ENCODE measurements around the gene OIP5.
A peak's percentile ranks its signal among the peaks of the same experiment; 100 is the strongest.
"Not testable (repeated sequence)": the region's sequence is repeated elsewhere in the genome, so short reads cannot be mapped to it uniquely, and the experiment has no call there.

OIP5 gene

GRCh38 chr15:41283653-41284426, 48.6 kb downstream of the OIP5 start:
- DNase-seq, result peak; percentile 94 to 97 (median 95)
- Histone ChIP-seq H3K36me3 (ENCODE audit: control insufficient read depth, insufficient read depth, low read length) (peaks cover 29% of the 10 kb centered on the region), H3K27me3 (replicated peaks; ENCODE audit: control insufficient read depth, insufficient read depth, low read length, poor library complexity, severe bottlenecking) (no peaks in the 10 kb centered on the region), H3K4me1 (ENCODE audit: control insufficient read depth, insufficient read depth, low read length, poor library complexity, severe bottlenecking) (peaks cover 13% of the 10 kb centered on the region), H3K4me3 (ENCODE audit: insufficient read depth, low read depth, low read length, poor library complexity, severe bottlenecking) (peak overlapping the region; percentile 82), H3K27ac (ENCODE audit: insufficient read depth, low read length, poor library complexity, severe bottlenecking) (peak overlapping the region; percentile 87), H3K9me3 (ENCODE audit: control insufficient read depth, low read length) (no peaks in the 10 kb centered on the region)

- not testable (repeated sequence) for DNase-seq; H3K9me3 ChIP-seq (ENCODE audit: control insufficient read depth, low read length); H3K27me3 ChIP-seq (replicated peaks; ENCODE audit: control insufficient read depth, insufficient read depth, low read length, poor library complexity, severe bottlenecking)
- Histone ChIP-seq H3K36me3 (ENCODE audit: control insufficient read depth, insufficient read depth, low read length) (peaks cover 21% of the 10 kb centered on the region), H3K4me1 (ENCODE audit: control insufficient read depth, insufficient read depth, low read length, poor library complexity, severe bottlenecking) (peaks cover 13% of the 10 kb centered on the region), H3K4me3 (ENCODE audit: insufficient read depth, low read depth, low read length, poor library complexity, severe bottlenecking) (peak overlapping the region; percentile 82), H3K27ac (ENCODE audit: insufficient read depth, low read length, poor library complexity, severe bottlenecking) (peak overlapping the region; percentile 87)
These were observed 49.3 kb downstream of the OIP5 start for GRCh38 chr15:41282980-41283652.

GRCh38 chr15:41282436-41282835, 50.0 kb downstream of the OIP5 start:
- H3K36me3 ChIP-seq (ENCODE audit: control insufficient read depth, insufficient read depth, low read length), result peaks cover 18% of the 10 kb centered on the region

GRCh38 chr15:41281236-41281635, 51.2 kb downstream of the OIP5 start:
- Histone ChIP-seq H3K4me3 (ENCODE audit: insufficient read depth, low read depth, low read length, poor library complexity, severe bottlenecking) (no peak overlapping the region), H3K4me1 (ENCODE audit: control insufficient read depth, insufficient read depth, low read length, poor library complexity, severe bottlenecking) (peaks cover 13% of the 10 kb centered on the region), H3K27me3 (replicated peaks; ENCODE audit: control insufficient read depth, insufficient read depth, low read length, poor library complexity, severe bottlenecking) (no peaks in the 10 kb centered on the region), H3K9me3 (ENCODE audit: control insufficient read depth, low read length) (no peaks in the 10 kb centered on the region), H3K27ac (ENCODE audit: insufficient read depth, low read length, poor library complexity, severe bottlenecking) (no peak overlapping the region), H3K36me3 (ENCODE audit: control insufficient read depth, insufficient read depth, low read length) (peaks cover 6% of the 10 kb centered on the region)
- no peak for DNase-seq

More at GRCh38 chr15:41282436-41282835, 50.0 kb downstream of the OIP5 start:
- H3K27me3 ChIP-seq (replicated peaks; ENCODE audit: control insufficient read depth, insufficient read depth, low read length, poor library complexity, severe bottlenecking); H3K4me3 ChIP-seq (ENCODE audit: insufficient read depth, low read depth, low read length, poor library complexity, severe bottlenecking); H3K27ac ChIP-seq (ENCODE audit: insufficient read depth, low read length, poor library complexity, severe bottlenecking); DNase-seq; H3K9me3 ChIP-seq (ENCODE audit: control insufficient read depth, low read length): not testable (repeated sequence)
- H3K4me1 ChIP-seq (ENCODE audit: control insufficient read depth, insufficient read depth, low read length, poor library complexity, severe bottlenecking), result peaks cover 13% of the 10 kb centered on the region

- H3K4me1 ChIP-seq (ENCODE audit: control insufficient read depth, insufficient read depth, low read length, poor library complexity, severe bottlenecking), result peaks cover 4% of the 10 kb centered on the region
- H3K27me3 ChIP-seq (replicated peaks; ENCODE audit: control insufficient read depth, insufficient read depth, low read length, poor library complexity, severe bottlenecking), result no peaks in the 10 kb centered on the region
- H3K27ac ChIP-seq (ENCODE audit: insufficient read depth, low read length, poor library complexity, severe bottlenecking), result no peak overlapping the region
- H3K4me3 ChIP-seq (ENCODE audit: insufficient read depth, low read depth, low read length, poor library complexity, severe bottlenecking), result no peak overlapping the region
- peaks cover 5% of the 10 kb centered on the region for H3K36me3 ChIP-seq (ENCODE audit: control insufficient read depth, insufficient read depth, low read length)
- DNase-seq, result no peak
- no peaks in the 10 kb centered on the region for H3K9me3 ChIP-seq (ENCODE audit: control insufficient read depth, low read length)
These were observed 52.7 kb downstream of the OIP5 start for GRCh38 chr15:41279535-41280283.

- no peak overlapping the region for H3K27ac ChIP-seq (ENCODE audit: insufficient read depth, low read length, poor library complexity, severe bottlenecking)
- H3K36me3 ChIP-seq (ENCODE audit: control insufficient read depth, insufficient read depth, low read length), result peaks cover 5% of the 10 kb centered on the region
- H3K9me3 ChIP-seq (ENCODE audit: control insufficient read depth, low read length), result no peaks in the 10 kb centered on the region
- no peak overlapping the region for H3K4me3 ChIP-seq (ENCODE audit: insufficient read depth, low read depth, low read length, poor library complexity, severe bottlenecking)
- H3K4me1 ChIP-seq (ENCODE audit: control insufficient read depth, insufficient read depth, low read length, poor library complexity, severe bottlenecking), result peaks cover 1% of the 10 kb centered on the region
- no peaks in the 10 kb centered on the region for H3K27me3 ChIP-seq (replicated peaks; ENCODE audit: control insufficient read depth, insufficient read depth, low read length, poor library complexity, severe bottlenecking)
- no peak for DNase-seq
These were observed 54.1 kb downstream of the OIP5 start for GRCh38 chr15:41278319-41278718.

GRCh38 chr15:41276831-41277230, 55.6 kb downstream of the OIP5 start:
- Histone ChIP-seq H3K27ac (ENCODE audit: insufficient read depth, low read length, poor library complexity, severe bottlenecking) (no peak overlapping the region), H3K36me3 (ENCODE audit: control insufficient read depth, insufficient read depth, low read length) (peaks cover 5% of the 10 kb centered on the region), H3K27me3 (replicated peaks; ENCODE audit: control insufficient read depth, insufficient read depth, low read length, poor library complexity, severe bottlenecking) (no peaks in the 10 kb centered on the region), H3K4me3 (ENCODE audit: insufficient read depth, low read depth, low read length, poor library complexity, severe bottlenecking) (no peak overlapping the region), H3K4me1 (ENCODE audit: control insufficient read depth, insufficient read depth, low read length, poor library complexity, severe bottlenecking) (no peaks in the 10 kb centered on the region), H3K9me3 (ENCODE audit: control insufficient read depth, low read length) (no peaks in the 10 kb centered on the region)
- no peak for DNase-seq

GRCh38 chr15:41269887-41270286, 62.5 kb downstream of the OIP5 start:
- Histone ChIP-seq H3K36me3 (ENCODE audit: control insufficient read depth, insufficient read depth, low read length) (no peaks in the 10 kb centered on the region), H3K27me3 (replicated peaks; ENCODE audit: control insufficient read depth, insufficient read depth, low read length, poor library complexity, severe bottlenecking) (no peaks in the 10 kb centered on the region), H3K4me1 (ENCODE audit: control insufficient read depth, insufficient read depth, low read length, poor library complexity, severe bottlenecking) (no peaks in the 10 kb centered on the region), H3K9me3 (ENCODE audit: control insufficient read depth, low read length) (no peaks in the 10 kb centered on the region), H3K4me3 (ENCODE audit: insufficient read depth, low read depth, low read length, poor library complexity, severe bottlenecking) (no peak overlapping the region), H3K27ac (ENCODE audit: insufficient read depth, low read length, poor library complexity, severe bottlenecking) (no peak overlapping the region)
- no peak for DNase-seq

GRCh38 chr15:41263891-41264351, 68.5 kb downstream of the OIP5 start:
- Histone ChIP-seq H3K4me3 (ENCODE audit: insufficient read depth, low read depth, low read length, poor library complexity, severe bottlenecking) (no peak overlapping the region), H3K4me1 (ENCODE audit: control insufficient read depth, insufficient read depth, low read length, poor library complexity, severe bottlenecking) (no peaks in the 10 kb centered on the region), H3K27ac (ENCODE audit: insufficient read depth, low read length, poor library complexity, severe bottlenecking) (no peak overlapping the region), H3K9me3 (ENCODE audit: control insufficient read depth, low read length) (no peaks in the 10 kb centered on the region), H3K36me3 (ENCODE audit: control insufficient read depth, insufficient read depth, low read length) (peaks cover 6% of the 10 kb centered on the region), H3K27me3 (replicated peaks; ENCODE audit: control insufficient read depth, insufficient read depth, low read length, poor library complexity, severe bottlenecking) (no peaks in the 10 kb centered on the region)
- DNase-seq, result no peak
